HG02870 (cell line): ENCODE data around the gene ADD3.
A peak's percentile ranks its signal among the peaks of the same experiment; 100 is the strongest.

ENCODE experiments used
- ATAC-seq: cut with Tn5 transposase; IDR thresholded peaks from one replicate; pipeline ENCODE4 v1.9.1; 2021; ENCODE audit warnings: mild to moderate bottlenecking, moderate library complexity; ENCODE audit not compliant: unreplicated experiment

The ADD3 gene

GRCh38 chr10:110059925-110060324 is 52.1 kb downstream of the ADD3 start:
- ATAC-seq: no peak

GRCh38 chr10:110061687-110062086 is 53.9 kb downstream of the ADD3 start:
- ATAC-seq: no peak

- no peak for ATAC-seq
Observed at GRCh38 chr10:110065269-110065668, 57.5 kb downstream of the ADD3 start.

- ATAC-seq: peak; percentile 50
Observed at GRCh38 chr10:110067960-110068770, 60.4 kb downstream of the ADD3 start.

- no peak for ATAC-seq
Observed at GRCh38 chr10:110068780-110069179, 61.0 kb downstream of the ADD3 start.

GRCh38 chr10:110069502-110069982 is 61.8 kb downstream of the ADD3 start:
- peak; percentile 62 for ATAC-seq

GRCh38 chr10:110073896-110074295 is 66.1 kb downstream of the ADD3 start:
- no peak for ATAC-seq

GRCh38 chr10:110074298-110074697 is 66.5 kb downstream of the ADD3 start:
- ATAC-seq: peak; percentile 35

- no peak for ATAC-seq
Observed at GRCh38 chr10:110074758-110075671, 67.2 kb downstream of the ADD3 start.

- ATAC-seq: no peak
Observed at GRCh38 chr10:110075686-110076085, 67.9 kb downstream of the ADD3 start.

GRCh38 chr10:110076559-110077318 is 69.0 kb downstream of the ADD3 start:
- peak; percentile 58 for ATAC-seq

- no peak for ATAC-seq
Observed at GRCh38 chr10:110077436-110078130, 69.8 kb downstream of the ADD3 start.

- ATAC-seq: no peak
Observed at GRCh38 chr10:110078317-110078716, 70.5 kb downstream of the ADD3 start.

GRCh38 chr10:110081911-110082310 is 74.1 kb downstream of the ADD3 start:
- ATAC-seq: no peak

- ATAC-seq: no peak
Observed at GRCh38 chr10:110083884-110084283, 76.1 kb downstream of the ADD3 start.

- no peak for ATAC-seq
Observed at GRCh38 chr10:110087682-110088081, 79.9 kb downstream of the ADD3 start.

GRCh38 chr10:110088367-110089104 is 80.8 kb downstream of the ADD3 start:
- no peak for ATAC-seq

- no peak for ATAC-seq
Observed at GRCh38 chr10:110091830-110092229, 84.0 kb downstream of the ADD3 start.

- no peak for ATAC-seq
Observed at GRCh38 chr10:110093722-110094121, 85.9 kb downstream of the ADD3 start.

GRCh38 chr10:110094786-110095185 is 87.0 kb downstream of the ADD3 start:
- no peak for ATAC-seq
